Endothelial cell of umbilical vein (primary cell): ENCODE results near the gene ATP9B.

Experiments used
- CTCF ChIP-seq, 2 donors: IDR thresholded peaks; 1 replicate in 1 of 2; 2 replicates in 1 of 2; pipeline ENCODE4 v1.5.1; 2011; ENCODE audit warnings: low read length in 2 of 2, mild to moderate bottlenecking in 2 of 2, moderate library complexity in 2 of 2, control low read depth in 1 of 2, inconsistent platforms in 1 of 2, low read depth in 1 of 2; ENCODE audit not compliant: insufficient read depth in 1 of 2; ENCODE audit errors: extremely low read depth in 1 of 2
- EZH2 ChIP-seq: IDR thresholded peaks from 2 replicates; pipeline ENCODE4 v1.6.1; 2012; ENCODE audit warnings: borderline replicate concordance, low read depth, mild to moderate bottlenecking, moderate library complexity, low read length, inconsistent platforms; ENCODE audit not compliant: severe bottlenecking
- MAX ChIP-seq: IDR thresholded peaks from 2 replicates; pipeline ENCODE4 v1.6.1; 2011; ENCODE audit not compliant: insufficient read depth, insufficient read length
- MYC ChIP-seq: IDR thresholded peaks from one replicate; pipeline ENCODE4 v1.6.1; 2011; ENCODE audit warnings: mild to moderate bottlenecking, low read depth, low read length
- POLR2A ChIP-seq: IDR thresholded peaks from 2 replicates; pipeline ENCODE4 v1.6.1; 2012; ENCODE audit warnings: low read depth, mild to moderate bottlenecking, control low read depth, low read length
- POLR2AphosphoS5 ChIP-seq: IDR thresholded peaks from 2 replicates; pipeline ENCODE4 v1.6.1; 2012; ENCODE audit warnings: low read depth, mild to moderate bottlenecking, control low read depth, low read length, moderate library complexity; ENCODE audit not compliant: insufficient read depth

- TF ChIP-seq POLR2AphosphoS5 (no peak), CTCF (IDR thresholded peaks at IDR 0.05; ENCODE audit: extremely low read depth in 1 of 2, insufficient read depth in 1 of 2, low read depth in 1 of 2, low read length in 2 of 2) (no peak), MAX (no peak), POLR2A (no peak), EZH2 (no peak), MYC (no peak)
Observed at GRCh38 chr18:79058007-79058406, 11.2 kb upstream of the ATP9B start.
